ENCODE measurements around the gene LRRC63.
A peak's percentile ranks its signal among the peaks of the same experiment; 100 is the strongest.
"Not testable (repeated sequence)": the region's sequence is repeated elsewhere in the genome, so short reads cannot be mapped to it uniquely, and the experiment has no call there.

The LRRC63 gene, protein sequence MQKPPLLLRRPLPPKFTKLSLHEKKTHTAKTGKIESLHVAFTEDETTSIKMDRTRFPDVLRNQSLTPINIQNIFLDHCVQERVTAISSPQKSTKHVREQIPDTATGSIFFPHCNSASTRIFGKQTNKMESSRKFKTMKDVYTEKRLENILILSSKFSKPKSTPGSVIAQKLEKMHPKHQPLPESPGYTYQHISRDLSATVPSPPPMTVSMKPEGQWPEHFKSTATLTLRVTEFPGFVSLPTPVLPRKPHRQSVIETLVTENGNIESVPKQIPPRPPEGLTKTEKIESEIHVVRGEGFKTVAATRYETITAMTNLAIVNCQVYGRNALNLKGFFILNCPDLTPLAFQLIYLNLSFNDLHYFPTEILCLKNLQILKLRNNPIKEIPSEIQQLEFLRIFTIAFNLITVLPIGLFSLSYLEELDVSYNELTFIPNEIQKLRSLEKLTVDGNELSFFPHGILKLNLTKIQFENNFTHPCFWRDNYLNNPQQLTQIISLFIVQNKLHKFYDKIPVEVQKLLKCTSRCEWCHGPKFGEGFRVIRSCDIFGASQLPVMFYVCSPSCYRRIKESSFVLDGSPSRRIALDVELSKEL

DNA sequence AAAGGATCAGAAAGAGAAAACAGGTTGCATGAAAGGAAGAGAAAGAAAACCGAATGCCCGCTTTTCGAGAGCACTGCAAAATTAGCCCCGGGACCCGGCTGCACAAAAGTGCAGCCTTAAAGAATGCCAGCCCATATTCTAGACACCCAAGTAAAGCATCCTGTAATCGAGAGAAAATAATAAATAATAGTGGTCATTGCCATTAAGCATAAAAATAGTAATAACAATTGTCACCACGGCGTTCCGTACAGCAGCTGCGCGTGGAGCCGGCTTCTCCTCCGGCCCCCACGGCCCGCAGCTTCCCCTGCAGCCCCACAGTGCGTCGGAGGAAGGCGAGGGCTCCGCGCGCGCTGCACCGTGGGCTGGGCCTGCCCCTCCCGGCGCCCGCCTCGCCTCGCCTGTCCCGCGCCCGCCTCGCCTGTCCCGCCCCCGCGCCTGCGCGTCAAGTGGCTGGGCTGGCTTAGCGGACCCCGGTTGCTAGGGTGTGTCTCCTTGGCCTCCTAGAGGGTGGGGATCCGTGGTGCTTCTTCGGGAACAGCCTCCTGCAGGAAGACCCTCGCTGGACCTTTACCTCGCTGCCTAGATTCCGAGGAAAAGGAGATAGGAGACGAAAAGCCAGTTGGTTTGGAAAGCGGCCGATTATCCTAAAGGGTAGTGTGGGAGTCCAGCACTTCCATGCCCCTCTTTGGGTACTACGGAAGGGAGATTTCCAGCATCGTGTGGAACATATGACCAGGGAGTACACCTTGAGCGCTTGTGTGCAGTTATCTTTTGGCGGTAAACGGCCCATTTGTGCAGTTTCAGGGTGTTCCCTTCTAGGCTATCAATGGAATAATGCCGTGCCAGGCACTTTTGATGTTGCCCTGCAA, at the start of gene LRRC63:
LRRC63 (plus strand) TSS at position 446 of the 869 bp plus-strand sequence. CDS start 1,107 bp downstream, outside the sequence.
- peak; percentile 31 for DNase-seq (ENCODE audit: low spot score)

DNA sequence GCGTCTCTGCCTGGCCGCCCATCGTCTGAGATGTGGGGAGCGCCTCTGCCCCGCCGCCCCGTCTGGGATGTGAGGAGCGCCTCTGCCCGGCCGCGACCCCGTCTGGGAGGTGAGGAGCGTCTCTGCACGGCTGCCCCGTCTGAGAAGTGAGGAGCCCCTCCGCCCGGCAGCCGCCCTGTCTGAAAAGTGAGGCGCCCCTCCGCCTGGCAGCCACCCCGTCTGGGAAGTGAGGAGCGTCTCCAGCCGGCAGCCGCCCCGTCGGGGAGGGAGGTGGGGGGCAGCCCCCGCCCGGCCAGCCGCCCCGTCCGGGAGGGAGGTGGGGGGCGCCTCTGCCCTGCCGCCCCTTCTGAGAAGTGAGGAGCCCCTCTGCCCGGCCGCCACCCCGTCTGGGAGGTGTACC, 49.0 kb upstream of the LRRC63 start:
- not testable (repeated sequence) for DNase-seq (ENCODE audit: low spot score)

DNA sequence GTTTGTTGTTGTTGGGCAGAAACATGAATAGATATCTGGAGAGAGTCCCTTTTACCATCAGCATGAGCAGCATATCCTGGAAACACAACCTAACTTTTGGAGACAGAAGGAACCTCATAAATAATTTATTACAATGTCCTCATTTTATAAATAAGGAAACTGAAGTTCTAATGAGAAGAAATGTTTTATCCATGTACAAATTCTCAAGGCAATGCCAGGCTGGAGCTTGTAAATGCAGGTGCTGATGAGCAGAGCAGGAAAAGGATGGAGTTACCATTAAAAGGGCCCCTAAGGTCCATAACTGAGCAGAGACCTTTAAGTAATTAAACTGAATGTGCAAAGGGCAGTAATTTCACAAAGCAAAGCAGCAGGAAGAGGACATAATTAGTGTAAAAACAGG, 47.1 kb upstream of the LRRC63 start:
- no peak for DNase-seq (ENCODE audit: low spot score)

DNA sequence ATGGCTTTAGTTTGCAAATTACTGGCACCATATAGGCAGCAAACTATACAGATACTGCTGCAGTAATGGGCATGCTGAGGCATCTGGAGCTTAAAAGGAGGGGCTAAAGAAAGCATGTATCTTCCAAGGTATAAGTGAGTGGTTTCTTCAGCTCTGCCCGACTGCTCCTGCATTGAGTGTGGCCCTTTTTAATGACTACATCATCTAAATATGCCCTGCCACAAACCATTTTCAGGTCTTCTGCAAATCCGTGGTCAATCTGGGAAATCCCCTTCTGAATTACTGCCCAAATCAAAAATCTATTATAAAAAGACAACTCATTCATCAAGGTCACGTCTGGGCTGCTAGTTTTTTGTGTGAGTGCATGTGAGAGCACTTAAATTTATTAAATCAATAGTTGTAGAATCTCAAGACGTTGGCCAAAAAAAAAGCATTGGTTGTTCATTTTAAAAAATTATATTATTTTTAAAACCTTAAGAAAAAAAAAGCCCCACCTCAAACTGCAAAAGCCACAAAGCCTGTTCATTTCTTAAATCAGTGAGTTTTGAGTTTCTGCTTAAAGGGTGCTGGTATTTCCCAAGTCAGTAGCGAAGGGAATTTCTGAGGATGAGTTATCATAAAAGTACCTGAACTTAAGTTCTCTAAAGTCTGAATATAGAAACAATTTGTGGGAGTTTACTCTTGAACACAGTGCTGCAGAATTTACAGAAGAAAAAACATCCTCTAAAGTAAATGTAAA, 46.1 kb upstream of the LRRC63 start:
- DNase-seq (ENCODE audit: low spot score) = peak; percentile 93

DNA sequence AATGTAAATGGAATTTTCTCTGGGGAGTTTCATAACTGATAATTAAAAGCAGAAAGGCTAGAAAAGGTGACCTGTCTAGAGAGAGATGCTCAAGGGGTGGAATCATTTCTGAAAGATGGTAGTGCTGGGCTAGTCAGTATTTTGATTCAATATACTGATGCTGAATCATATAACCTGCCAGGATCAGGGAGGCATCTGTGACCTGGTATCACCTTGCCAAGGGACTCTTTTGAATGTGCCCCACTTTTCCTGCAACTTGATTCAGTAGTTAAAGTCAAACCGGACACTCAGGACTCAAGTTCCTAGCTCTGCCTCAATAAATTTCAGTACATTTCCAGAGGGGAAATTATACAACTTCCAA, 45.5 kb upstream of the LRRC63 start:
- peak; percentile 13 for DNase-seq (ENCODE audit: low spot score)

DNA sequence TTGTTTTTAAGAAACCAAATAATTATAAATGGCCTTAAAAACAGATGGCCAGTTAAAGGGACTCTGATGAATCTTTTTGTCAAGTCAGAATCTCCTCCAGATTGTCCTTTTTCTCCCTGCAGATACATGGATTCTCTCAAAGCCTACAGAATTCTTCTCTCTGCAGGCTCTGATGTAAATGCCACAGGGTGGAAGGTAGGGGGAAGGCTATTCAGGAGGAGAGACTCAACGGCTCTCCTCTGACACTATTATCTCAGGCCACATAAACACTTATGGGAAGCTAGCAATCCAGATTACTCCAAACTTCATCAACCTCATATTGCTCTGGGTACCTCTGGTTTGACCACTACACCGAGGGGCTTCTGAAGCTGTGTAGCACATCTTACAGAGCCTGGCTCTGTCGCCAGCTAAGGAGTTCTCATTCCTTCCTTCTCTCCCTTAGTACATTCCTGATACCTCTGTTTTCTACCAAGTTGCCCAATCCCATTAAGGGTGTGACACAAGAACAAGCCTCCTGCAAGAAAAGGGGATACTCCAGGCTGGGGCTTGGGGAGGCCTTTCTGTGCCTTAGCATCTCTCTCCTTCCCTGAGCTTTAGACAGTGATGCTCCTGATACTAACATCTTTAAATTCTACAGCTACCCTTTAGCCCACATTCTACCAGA, 44.6 kb upstream of the LRRC63 start:
- no peak for DNase-seq (ENCODE audit: low spot score)

DNA sequence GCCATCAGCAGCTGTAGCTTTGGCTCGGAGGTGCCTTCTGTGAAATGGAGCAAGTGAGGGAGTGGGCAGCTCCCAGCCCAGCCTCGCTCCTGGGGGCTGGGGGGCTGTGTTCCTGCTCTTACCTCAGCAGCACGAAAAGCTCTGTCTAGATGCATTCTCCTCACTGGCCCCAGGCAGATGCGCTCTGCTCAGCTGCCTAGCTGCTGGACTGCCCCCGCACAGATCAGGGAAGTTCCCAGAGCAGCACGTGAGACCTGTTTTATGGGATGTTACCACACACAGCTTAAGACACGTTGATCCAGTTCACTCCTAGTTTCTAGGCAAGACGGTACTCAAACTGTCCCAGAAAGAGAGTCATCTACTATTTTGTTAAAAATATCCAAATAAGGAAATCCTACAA, 43.4 kb upstream of the LRRC63 start:
- DNase-seq (ENCODE audit: low spot score) = peak; percentile 50

DNA sequence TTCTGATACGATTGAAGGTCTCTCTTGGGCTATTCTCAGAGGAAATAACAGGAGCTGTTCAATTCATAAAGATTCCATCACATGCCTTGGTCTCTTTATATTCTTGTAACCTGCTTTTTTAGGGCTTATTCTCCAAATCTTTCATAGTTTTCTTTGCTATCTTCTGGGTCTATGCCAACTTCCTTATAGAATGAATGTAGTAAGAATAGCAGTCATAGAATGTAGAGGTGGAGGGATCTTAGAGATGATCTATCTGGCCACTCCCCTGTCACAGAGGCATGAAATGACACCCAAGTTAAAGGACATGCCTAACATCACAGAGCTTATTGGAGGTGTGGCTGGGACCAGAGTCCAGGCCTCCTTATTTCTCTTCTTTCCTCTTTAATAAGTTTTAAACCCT, 42.9 kb upstream of the LRRC63 start:
- no peak for DNase-seq (ENCODE audit: low spot score)

DNA sequence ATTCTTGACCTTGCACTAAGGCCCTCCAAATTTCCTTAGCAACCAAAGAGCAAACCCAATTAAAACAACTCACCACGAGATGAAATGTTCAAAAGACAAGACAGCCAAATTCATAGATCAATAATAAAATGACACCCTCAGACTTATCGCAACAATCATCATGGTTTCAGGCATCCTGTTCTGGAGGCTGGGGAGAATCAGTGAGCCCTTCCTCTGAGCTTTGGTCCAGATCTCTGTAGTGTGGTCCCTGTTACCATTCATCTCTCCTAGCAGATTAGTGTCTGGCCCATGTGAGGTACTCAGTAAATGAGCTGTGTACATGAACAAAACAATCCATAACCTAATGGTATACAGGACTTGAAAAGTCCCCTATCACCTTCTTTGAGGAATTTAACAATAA, 42.0 kb upstream of the LRRC63 start:
- DNase-seq (ENCODE audit: low spot score) = no peak

DNA sequence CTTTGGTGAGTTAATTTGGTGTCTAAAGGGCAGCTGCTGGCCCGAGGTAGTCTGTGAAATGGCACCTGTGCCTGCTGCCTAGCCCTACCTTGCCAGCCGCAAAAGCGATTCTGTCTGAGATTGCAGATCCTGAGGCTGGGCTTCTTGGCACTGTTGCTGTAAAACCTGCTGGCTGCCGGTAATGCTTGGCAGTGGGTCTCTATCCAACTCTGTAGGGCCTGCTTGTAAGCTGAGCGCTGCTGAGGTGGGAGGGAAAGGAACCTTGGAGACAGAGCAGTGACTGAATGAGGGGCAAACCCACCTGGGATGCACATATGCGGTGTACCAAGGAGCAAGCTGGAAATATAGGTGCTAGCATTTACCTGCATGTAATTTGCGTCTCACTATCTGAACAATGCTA, 41.5 kb upstream of the LRRC63 start:
- no peak for DNase-seq (ENCODE audit: low spot score)

DNA sequence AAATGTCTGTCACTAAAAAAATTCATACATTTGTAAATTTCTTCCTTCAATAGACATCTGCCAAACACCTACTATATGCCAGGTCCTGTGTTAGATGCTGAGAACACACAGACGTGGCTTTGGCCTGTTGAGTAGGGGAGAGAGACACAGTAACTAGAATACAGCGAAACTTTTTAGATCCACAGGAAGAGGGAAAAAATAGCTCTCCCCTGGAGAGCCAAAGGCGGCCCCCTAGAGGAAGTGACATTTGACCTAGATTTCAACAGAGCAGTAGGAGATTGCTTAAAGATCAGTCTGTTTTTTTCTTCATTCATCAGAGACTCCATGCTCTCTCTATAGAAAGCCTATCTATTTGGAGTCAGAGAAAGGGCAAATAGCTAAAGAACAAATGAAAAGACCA, 41.0 kb upstream of the LRRC63 start:
- no peak for DNase-seq (ENCODE audit: low spot score)

DNA sequence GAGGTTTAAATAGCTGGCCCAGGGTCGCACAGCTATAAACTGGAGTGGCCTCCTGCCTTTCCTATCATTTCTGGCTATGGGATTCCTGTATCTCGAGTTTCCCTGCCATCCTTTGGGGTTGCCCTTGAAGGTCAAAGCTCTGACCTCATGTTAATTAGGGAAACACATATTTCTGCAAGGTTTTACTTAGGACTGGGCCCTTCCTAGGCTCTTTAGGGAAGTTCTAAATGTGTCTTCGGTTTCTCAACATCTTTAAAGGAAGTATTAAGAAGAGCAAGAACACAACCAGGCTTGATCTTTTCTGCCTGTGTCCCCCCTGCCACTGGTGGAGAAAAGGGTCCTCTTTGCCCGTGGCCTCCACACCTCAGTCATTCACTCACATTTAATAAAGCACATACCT, 40.5 kb upstream of the LRRC63 start:
- DNase-seq (ENCODE audit: low spot score) = no peak

DNA sequence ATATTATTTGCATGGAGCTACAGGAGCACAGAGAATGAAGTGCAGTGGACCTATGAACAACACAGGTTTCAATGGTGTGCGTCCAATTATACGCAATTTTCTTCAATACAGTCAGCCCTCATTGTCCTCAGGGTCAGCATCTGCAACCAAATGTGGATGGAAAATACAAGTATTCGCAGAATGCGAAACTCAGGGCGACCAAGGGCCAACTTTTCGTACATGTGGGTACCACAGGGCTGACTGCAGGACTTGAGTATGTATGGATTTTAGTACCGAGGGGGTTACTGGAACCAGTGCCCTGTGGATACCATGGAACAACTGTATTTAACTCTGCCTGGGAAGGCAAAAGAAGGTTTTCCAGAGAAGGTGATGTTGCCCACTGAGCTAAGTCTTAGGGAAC, 40.0 kb upstream of the LRRC63 start:
- DNase-seq (ENCODE audit: low spot score) = no peak

DNA sequence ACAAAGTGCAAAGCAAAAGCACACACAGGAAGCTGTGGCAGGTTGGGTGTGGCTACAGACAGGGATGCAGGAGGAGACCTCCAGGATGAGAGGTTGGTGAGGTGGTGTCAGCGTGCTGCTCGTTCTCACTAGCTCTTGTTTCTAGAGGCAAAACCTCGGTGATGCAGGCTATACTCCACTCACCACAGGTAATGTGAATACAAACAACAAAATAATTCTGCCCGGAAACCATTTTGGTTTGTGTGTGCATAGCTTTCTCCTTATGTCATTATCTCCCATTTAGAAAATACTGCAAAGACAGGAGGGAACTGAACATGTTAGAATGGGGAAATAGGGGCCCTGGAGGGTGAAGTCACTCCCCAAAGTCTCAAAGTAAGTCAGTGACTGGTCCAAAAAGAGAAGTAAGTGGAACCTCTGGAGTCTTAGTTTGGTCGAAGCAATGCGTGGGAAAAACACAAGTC, 39.2 kb upstream of the LRRC63 start:
- DNase-seq (ENCODE audit: low spot score) = peak; percentile 44

DNA sequence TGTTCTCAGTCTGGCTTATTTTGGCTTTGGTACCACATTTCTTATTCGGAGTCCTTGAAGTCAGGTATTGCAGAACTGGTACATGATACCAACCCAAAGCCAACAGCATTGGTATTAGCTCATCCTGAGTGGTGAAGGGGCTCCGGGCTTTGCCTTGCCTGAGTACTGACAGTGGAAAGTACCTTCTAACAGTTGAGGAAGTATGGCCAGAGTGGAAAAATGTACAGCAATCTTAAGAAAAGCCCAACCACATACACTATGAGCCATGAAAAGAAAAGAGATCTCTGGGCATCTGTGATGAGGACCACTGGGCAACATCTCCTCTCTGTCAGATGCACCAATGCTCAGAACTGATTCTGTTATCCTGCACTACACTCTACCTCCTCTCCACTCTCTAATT, 38.1 kb upstream of the LRRC63 start:
- DNase-seq (ENCODE audit: low spot score) = no peak

DNA sequence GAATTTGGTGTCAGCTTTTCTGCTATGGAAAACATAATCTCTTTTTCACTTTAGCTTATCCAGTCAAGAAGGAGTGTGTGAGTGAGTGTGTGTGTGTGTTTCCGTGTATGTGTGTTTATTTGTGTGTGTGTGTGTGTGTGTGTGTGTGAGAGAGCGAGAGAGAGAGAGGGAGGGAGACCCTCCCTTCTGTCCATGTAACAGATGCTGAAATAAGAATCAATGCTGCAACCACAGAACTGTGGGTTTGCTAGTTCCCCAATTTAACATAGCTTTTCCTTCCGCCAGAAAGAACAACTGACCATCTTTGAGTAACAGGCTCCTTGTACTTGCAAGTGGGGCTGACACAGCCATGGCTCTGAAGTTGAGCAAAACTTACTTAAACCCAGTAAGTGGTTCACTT, 35.0 kb upstream of the LRRC63 start:
- no peak for DNase-seq (ENCODE audit: low spot score)

DNA sequence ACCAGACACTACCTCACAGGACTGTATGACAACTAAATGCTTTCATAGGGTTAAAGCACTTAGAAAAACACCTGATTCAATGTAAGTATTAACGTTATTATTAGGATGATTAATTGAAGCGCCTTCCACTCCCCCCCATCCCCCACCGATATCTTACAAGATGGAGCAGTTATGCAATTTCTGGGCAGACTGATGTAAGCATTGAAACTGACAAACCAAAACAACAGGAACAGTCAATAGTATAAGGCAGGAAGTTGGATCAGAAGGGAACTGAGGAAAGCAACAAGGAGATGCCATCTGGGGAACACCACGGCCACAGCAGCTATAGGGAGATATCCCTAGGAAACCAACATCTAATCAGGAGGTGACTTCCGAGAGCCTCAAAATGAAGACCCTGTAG, 33.6 kb upstream of the LRRC63 start:
- DNase-seq (ENCODE audit: low spot score) = no peak

DNA sequence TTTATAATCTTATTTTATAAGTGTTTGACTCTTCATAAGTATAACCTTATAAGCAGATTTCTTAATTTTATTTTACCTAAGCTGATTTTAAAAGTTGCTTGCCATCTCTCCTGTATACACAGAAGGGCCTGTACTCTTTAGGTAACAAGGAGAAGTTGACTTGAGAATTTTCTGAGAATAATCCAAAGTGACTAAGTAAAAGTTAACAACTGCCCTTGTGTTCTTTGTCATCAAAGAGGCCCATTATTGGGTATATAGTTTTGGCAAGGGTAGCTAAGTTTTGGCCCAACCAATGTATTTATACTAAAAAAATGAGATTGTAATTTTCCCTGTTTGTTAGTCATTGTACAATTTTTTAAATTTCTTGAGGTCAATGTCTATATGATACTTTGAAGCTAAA, 32.9 kb upstream of the LRRC63 start:
- no peak for DNase-seq (ENCODE audit: low spot score)

DNA sequence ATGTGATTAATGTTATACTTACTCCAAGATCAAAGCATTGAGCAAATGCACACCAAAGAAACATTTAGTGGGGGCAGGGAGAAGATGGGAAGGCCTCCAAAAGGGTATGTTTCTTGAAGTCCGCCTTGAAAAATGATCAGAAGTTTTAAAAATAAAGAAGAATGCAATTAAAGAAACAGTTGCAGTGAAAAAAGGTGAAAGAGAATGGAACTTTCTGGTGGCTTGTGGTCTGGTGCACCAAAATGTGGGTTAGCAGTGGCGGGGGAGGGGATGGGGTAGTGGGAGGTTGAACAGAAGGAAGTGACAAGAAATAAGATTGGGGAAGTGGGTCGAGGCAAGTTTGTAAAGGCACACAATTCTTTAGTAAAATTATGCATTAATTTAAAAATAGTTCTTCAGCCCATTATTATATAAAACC, 32.2 kb upstream of the LRRC63 start:
- DNase-seq (ENCODE audit: low spot score) = no peak

DNA sequence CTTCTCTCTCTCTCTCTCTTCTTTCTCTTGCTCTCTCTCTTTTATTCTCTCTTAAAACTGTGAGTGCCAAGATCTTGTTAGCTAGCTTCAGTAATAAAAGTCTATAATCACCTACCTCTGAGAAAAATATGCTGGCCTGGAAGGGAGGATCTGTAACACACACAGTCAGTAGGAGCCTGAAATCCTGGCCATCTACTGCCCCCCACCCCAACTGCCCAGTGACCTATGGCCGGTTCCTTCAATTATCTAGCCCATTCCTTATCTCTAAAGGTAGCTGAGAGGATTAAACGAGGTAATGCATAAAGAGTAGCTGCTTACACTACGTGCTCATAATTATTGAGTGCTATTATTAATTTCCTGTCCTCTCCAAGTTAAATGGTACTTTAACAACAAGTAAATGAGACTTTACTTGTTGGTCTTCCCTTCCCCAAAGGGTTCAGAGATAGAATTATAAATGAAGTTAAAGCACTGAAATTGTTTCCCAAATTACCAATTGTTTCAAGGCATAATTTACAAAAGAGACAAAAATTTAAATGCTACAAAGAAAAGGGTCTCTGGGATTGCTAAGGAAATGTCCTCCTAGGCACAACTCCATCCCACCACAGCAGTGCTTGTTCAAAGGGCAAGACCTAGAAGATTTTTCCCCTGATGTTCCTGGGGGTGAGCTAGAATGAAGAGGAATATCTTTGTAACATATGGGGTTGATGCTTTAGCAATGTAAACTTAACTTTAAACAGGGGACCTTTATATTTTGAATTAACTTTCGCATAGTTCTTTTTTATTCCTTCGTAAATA, 31.6 kb upstream of the LRRC63 start:
- no peak for DNase-seq (ENCODE audit: low spot score)

DNA sequence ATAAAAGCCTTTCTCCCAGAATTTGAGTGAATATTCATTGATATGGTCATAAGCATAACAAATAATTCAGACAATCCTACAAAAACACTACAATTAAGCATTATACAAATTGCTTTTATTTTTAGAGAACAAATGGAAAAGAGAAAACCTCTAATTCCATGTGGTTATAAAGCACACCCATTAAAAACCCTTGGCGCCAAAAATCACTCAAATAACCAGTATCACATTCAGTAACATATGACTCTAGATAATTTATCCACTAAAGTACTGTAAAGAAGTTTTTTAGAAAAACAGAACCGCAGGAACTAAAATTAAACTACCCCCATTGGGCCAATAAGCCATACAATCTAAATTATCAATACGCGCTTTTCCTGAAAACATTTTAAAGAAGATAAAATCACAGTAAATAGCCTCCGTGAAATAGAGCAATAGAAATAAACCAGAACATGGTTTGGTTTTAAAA, 30.3 kb upstream of the LRRC63 start:
- DNase-seq (ENCODE audit: low spot score) = no peak

Data from kidney tubule cell (primary cell).